SK-N-MC (cell line): ENCODE results near the gene TMEM203.

Experiments used
- DNase-seq: peaks from one replicate; pipeline ENCODE4 v3.0.0-alpha.2; 2011; ENCODE audit warnings: low read depth, low spot score
- H3K27ac ChIP-seq: fragments of 200-600 bp; sonication (generic); 2 replicates; pipeline ENCODE4 v1.5.1; 2016; ENCODE audit warnings: mixed run types
- H3K36me3 ChIP-seq: fragments of 200-600 bp; sonication (generic); 2 replicates; pipeline ENCODE4 v1.6.1; 2017; ENCODE audit warnings: antibody characterized with exemption, low read length, mixed read lengths; ENCODE audit not compliant: insufficient read depth
- H3K4me3 ChIP-seq: fragments of 200-600 bp; sonication (generic); 2 replicates; pipeline ENCODE4 v1.5.1; 2016
- H3K9ac ChIP-seq: fragments of 200-600 bp; sonication (generic); 2 replicates; pipeline ENCODE4 v1.8.0; 2017; ENCODE audit warnings: mixed run types, mixed read lengths; ENCODE audit not compliant: insufficient read length
- H3K9me3 ChIP-seq: fragments of 200-600 bp; sonication (generic); 2 replicates; pipeline ENCODE4 v1.6.1; 2017; ENCODE audit warnings: low read depth, mild to moderate bottlenecking, antibody characterized with exemption, low read length, moderate library complexity, mixed read lengths
- EZH2 ChIP-seq: fragments of 200-600 bp; sonication (generic); IDR thresholded peaks from one replicate; pipeline ENCODE4 v1.6.1; 2017; ENCODE audit warnings: antibody characterized with exemption
- FOXP2 ChIP-seq: optimal IDR thresholded peaks from 2 replicates; pipeline ENCODE3; 2011; ENCODE audit warnings: mild to moderate bottlenecking, moderate library complexity; ENCODE audit not compliant: insufficient read depth; ENCODE audit errors: extremely low read length, control extremely low read depth
- POLR2AphosphoS5 ChIP-seq: IDR thresholded peaks from 2 replicates; pipeline ENCODE4 v1.6.1; 2012; ENCODE audit warnings: mild to moderate bottlenecking, low read depth, low read length, borderline replicate concordance

TMEM203 gene

GRCh38 chr9:137160054-137160425 is 45.4 kb downstream of the TMEM203 start:
- H3K9me3 ChIP-seq: no peaks in the 10 kb centered on the region
- DNase-seq: no peak
- TF ChIP-seq EZH2 (no peak), POLR2AphosphoS5 (no peak), FOXP2 (no peak)
- H3K4me3 ChIP-seq: no peak overlapping the region
- no peak overlapping the region for H3K9ac ChIP-seq
- H3K27ac ChIP-seq: no peak overlapping the region
- no peaks in the 10 kb centered on the region for H3K36me3 ChIP-seq

- Histone ChIP-seq H3K27ac (no peak overlapping the region), H3K36me3 (no peaks in the 10 kb centered on the region)
- DNase-seq: no peak
Observed at GRCh38 chr9:137159105-137160053, 46.1 kb downstream of the TMEM203 start.

GRCh38 chr9:137158625-137159024 is 46.8 kb downstream of the TMEM203 start:
- no peaks in the 10 kb centered on the region for H3K36me3 ChIP-seq
- no peak overlapping the region for H3K9ac ChIP-seq
- no peak overlapping the region for H3K4me3 ChIP-seq
- H3K27ac ChIP-seq: no peak overlapping the region
- DNase-seq: no peak
- H3K9me3 ChIP-seq: no peaks in the 10 kb centered on the region
- TF ChIP-seq EZH2 (no peak), FOXP2 (no peak), POLR2AphosphoS5 (no peak)

More at GRCh38 chr9:137159105-137160053, 46.1 kb downstream of the TMEM203 start:
- TF ChIP-seq EZH2 (no peak), FOXP2 (no peak), POLR2AphosphoS5 (no peak)
- Histone ChIP-seq H3K9ac (no peak overlapping the region), H3K9me3 (no peaks in the 10 kb centered on the region), H3K4me3 (no peak overlapping the region)

- no peaks in the 10 kb centered on the region for H3K36me3 ChIP-seq
- H3K4me3 ChIP-seq: no peak overlapping the region
- TF ChIP-seq POLR2AphosphoS5 (no peak), EZH2 (no peak), FOXP2 (no peak)
- H3K9ac ChIP-seq: no peak overlapping the region
- no peaks in the 10 kb centered on the region for H3K9me3 ChIP-seq
- DNase-seq: no peak
- no peak overlapping the region for H3K27ac ChIP-seq
Observed at GRCh38 chr9:137157618-137158415, 47.6 kb downstream of the TMEM203 start.

GRCh38 chr9:137156567-137157375 is 48.7 kb downstream of the TMEM203 start:
- H3K27ac ChIP-seq: no peak overlapping the region
- no peak overlapping the region for H3K9ac ChIP-seq
- DNase-seq: peak; percentile 37
- peak overlapping the region; percentile 62 for H3K4me3 ChIP-seq
- no peaks in the 10 kb centered on the region for H3K36me3 ChIP-seq
- TF ChIP-seq EZH2 (no peak), FOXP2 (no peak), POLR2AphosphoS5 (no peak)
- no peaks in the 10 kb centered on the region for H3K9me3 ChIP-seq
